Keratinocyte (primary cell): ENCODE measurements around the gene MRPL41. TPM values are rescaled to one million over a fixed set of nuclear protein-coding genes. Genes with fewer than 3 reads are reported as not detected.

Experiments
- DNase-seq: peaks from one replicate; pipeline ENCODE4 v3.0.0-alpha.2; 2011; ENCODE audit warnings: low read depth, missing footprints, low spot score
- FAIRE-seq: peaks from 2 replicates; lab custom pipeline; 2011; peaks lifted over from hg19 to GRCh38; lab: Jason Lieb, UNC
- H2AFZ ChIP-seq: 2 replicates; pipeline ENCODE4 v1.6.0; 2012; ENCODE audit warnings: low read length, control low read depth, inconsistent platforms; ENCODE audit not compliant: control insufficient read depth
- H3K27ac ChIP-seq: 2 replicates; pipeline ENCODE4 v1.5.1; 2011; ENCODE audit warnings: low read length; ENCODE audit not compliant: control insufficient read depth, insufficient read depth
- H3K27me3 ChIP-seq: 3 replicates; pipeline ENCODE4 v1.6.0; 2011; ENCODE audit warnings: low read length; ENCODE audit not compliant: control insufficient read depth, insufficient read depth; ENCODE audit errors: extremely low read depth
- H3K36me3 ChIP-seq, 2 experiments: 2 replicates in 1 of 2; 3 replicates in 1 of 2; pipeline ENCODE4 v1.5.1; 2011; ENCODE audit warnings: low read length in 2 of 2, mild to moderate bottlenecking in 1 of 2; ENCODE audit not compliant: control insufficient read depth in 2 of 2, insufficient read depth in 2 of 2; ENCODE audit errors: extremely low read depth in 1 of 2
- H3K4me1 ChIP-seq: 3 replicates; pipeline ENCODE4 v1.5.1; 2011; ENCODE audit warnings: low read length; ENCODE audit not compliant: control insufficient read depth, insufficient read depth; ENCODE audit errors: extremely low read depth
- H3K4me2 ChIP-seq: 3 replicates; pipeline ENCODE4 v1.6.0; 2011; ENCODE audit warnings: low read depth, low read length; ENCODE audit not compliant: control insufficient read depth, insufficient read depth; ENCODE audit errors: extremely low read depth
- H3K4me3 ChIP-seq, 3 experiments: fragments of 200-600 bp in 1 of 3; sonication (generic) in 1 of 3; 2 replicates in 2 of 3; 3 replicates in 1 of 3; pipeline ENCODE4 v1.5.1; 2011 to 2016; ENCODE audit warnings: low read length in 3 of 3, mild to moderate bottlenecking in 3 of 3, control low read depth in 2 of 3, inconsistent platforms in 1 of 3, low read depth in 1 of 3, mixed read lengths in 1 of 3, mixed run types in 1 of 3, moderate library complexity in 1 of 3; ENCODE audit not compliant: control insufficient read depth in 2 of 3, insufficient read depth in 2 of 3; ENCODE audit errors: extremely low read depth in 1 of 3
- H3K79me2 ChIP-seq: 2 replicates; pipeline ENCODE4 v1.6.0; 2012; ENCODE audit warnings: low read length; ENCODE audit not compliant: control insufficient read depth, insufficient read depth
- H3K9ac ChIP-seq: 3 replicates; pipeline ENCODE4 v1.6.0; 2011; ENCODE audit warnings: low read length; ENCODE audit not compliant: control insufficient read depth, insufficient read depth; ENCODE audit errors: extremely low read depth
- H3K9me1 ChIP-seq: 3 replicates; pipeline ENCODE4 v1.6.0; 2011; ENCODE audit warnings: low read length; ENCODE audit not compliant: control insufficient read depth, insufficient read depth; ENCODE audit errors: extremely low read depth
- H3K9me3 ChIP-seq: 2 replicates; pipeline ENCODE4 v1.5.1; 2012; ENCODE audit warnings: low read depth, low read length; ENCODE audit not compliant: control insufficient read depth
- H4K20me1 ChIP-seq: 3 replicates; pipeline ENCODE4 v1.6.0; 2011; ENCODE audit warnings: low read length; ENCODE audit not compliant: control insufficient read depth, insufficient read depth; ENCODE audit errors: extremely low read depth
- CTCF ChIP-seq, 3 experiments: IDR thresholded peaks in 1 of 3; conservative IDR thresholded peaks in 1 of 3; optimal IDR thresholded peaks in 1 of 3; 2 replicates in 2 of 3; 3 replicates in 1 of 3; pipeline versions ENCODE3 to v1.5.1; 2011; ENCODE audit warnings: low read length in 3 of 3, mild to moderate bottlenecking in 3 of 3, moderate library complexity in 2 of 3, control low read depth in 1 of 3, inconsistent platforms in 1 of 3; ENCODE audit not compliant: insufficient read depth in 2 of 3; ENCODE audit errors: extremely low read depth in 1 of 3
- EZH2 ChIP-seq: IDR thresholded peaks from one replicate; pipeline ENCODE4 v1.6.1; 2012; ENCODE audit warnings: inconsistent platforms, mild to moderate bottlenecking, low read length, moderate library complexity
- dilution Hi-C: fragments of 300-500 bp; cut with MboI; formaldehyde crosslinking; loops from one replicate; pipeline ENCODE4 v1.7.0; 2020; ENCODE audit warnings: low sequenced_read_pairs; ENCODE audit not compliant: extremely low pct_ligation_motif_present
- polyA minus RNA-seq, 3 experiments: library from RNA; depleted of rRNA, polyadenylated mRNA; stranded (reverse); fragments of >200 nt; gene quantifications; 1 replicate in 1 of 3; 2 replicates in 1 of 3; 3 replicates in 1 of 3; pipeline ENCODE4 v1.2.3, GENCODE V29; 2011
- polyA plus RNA-seq, 5 experiments: library from polyadenylated mRNA; depleted of rRNA in 3 of 5; stranded (reverse) in 3 of 5; stranded (forward) in 1 of 5; unstranded in 1 of 5; fragments of >200 nt; gene quantifications; 1 replicate in 1 of 5; 2 replicates in 3 of 5; 3 replicates in 1 of 5; pipeline versions ENCODE4 v1.2.1 to v1.2.3, GENCODE V29; 2011 to 2012; ENCODE audit warnings: missing spikeins in 2 of 5, low read depth in 1 of 5, low replicate concordance in 1 of 5

The MRPL41 gene
- 18.1 to 33.0 TPM (median 21.0 TPM) in 3 replicates for polyA plus RNA-seq
- polyA plus RNA-seq (2011; ENCODE audit: low read depth), result 39.7 TPM
- 12.6 and 45.9 TPM in 2 replicates for polyA plus RNA-seq (2011; cell fraction: cytosol; rRNA removed)
- 9.0 and 17.7 TPM in 2 replicates for polyA plus RNA-seq (2011; cell fraction: nucleus; rRNA removed)
- polyA plus RNA-seq (2012; ENCODE audit: low replicate concordance), result 37.7 and 52.2 TPM in 2 replicates
- polyA minus RNA-seq, result 3.0 to 4.9 TPM (median 4.2 TPM) in 3 replicates
- 47.8 TPM for polyA minus RNA-seq (2011; cell fraction: cytosol; rRNA and poly(A)+ RNA removed)
- 4.0 and 6.6 TPM in 2 replicates for polyA minus RNA-seq (2011; cell fraction: nucleus; rRNA and poly(A)+ RNA removed)

GRCh38 chr9:137551264-137552021, at the start of gene MRPL41:
Gene MRPL41 (plus strand): TSS chr9:137551879. CDS start chr9:137552082, 203 bp downstream.
- Histone ChIP-seq H3K27ac (peak within 1 kb of the TSS; percentile 68), H3K9me3 (no peaks in the 10 kb centered on the region), H3K4me2 (peak within 1 kb of the TSS; percentile 92), H3K9ac (peak within 1 kb of the TSS; percentile 85), H3K36me3 (peaks cover 14% of the 10 kb centered on the region in 2 experiments), H2AFZ (peak within 1 kb of the TSS; percentile 70), H3K27me3 (no peaks in the 10 kb centered on the region), H4K20me1 (peaks cover 2% of the 10 kb centered on the region), H3K9me1 (peaks cover 6% of the 10 kb centered on the region), H3K4me1 (peaks cover 6% of the 10 kb centered on the region), H3K79me2 (peaks cover 13% of the 10 kb centered on the region), H3K4me3 (peak within 1 kb of the TSS; percentile 80 to 92 (median 91))
- DNase-seq (peak; percentile 65), FAIRE-seq (no peak)
- dilution Hi-C loops, result no loop called here
- TF ChIP-seq CTCF (optimal IDR thresholded peaks at IDR 0.05 in 1 of 3, IDR thresholded peaks at IDR 0.05 in 1 of 3, conservative IDR thresholded peaks at IDR 0.05 in 1 of 3; ENCODE audit: extremely low read depth in 1 of 3, insufficient read depth in 2 of 3, low read length in 3 of 3) (peak in 2 of 3 experiments; percentile 36 to 51), EZH2 (no peak)

- Histone ChIP-seq H3K9me1 (no peaks in the 10 kb centered on the region), H3K4me1 (no peaks in the 10 kb centered on the region), H3K36me3 (no peaks in the 10 kb centered on the region), H4K20me1 (no peaks in the 10 kb centered on the region), H3K9me3 (no peaks in the 10 kb centered on the region), H3K9ac (no peak overlapping the region), H3K27ac (no peak overlapping the region), H3K79me2 (no peaks in the 10 kb centered on the region), H3K4me2 (no peak overlapping the region), H3K27me3 (no peaks in the 10 kb centered on the region), H2AFZ (no peak overlapping the region), H3K4me3 (no peak overlapping the region)
- no peak for TF ChIP-seq CTCF (optimal IDR thresholded peaks at IDR 0.05 in 1 of 3, IDR thresholded peaks at IDR 0.05 in 1 of 3, conservative IDR thresholded peaks at IDR 0.05 in 1 of 3; ENCODE audit: extremely low read depth in 1 of 3, insufficient read depth in 2 of 3, low read length in 3 of 3)
- TF ChIP-seq EZH2, result no peak
- DNase-seq (no peak), FAIRE-seq (no peak)
- dilution Hi-C loops, result no loop called here
Observed at GRCh38 chr9:137502008-137502911, 49.4 kb upstream of the MRPL41 start.
